CD4-positive, alpha-beta T cell treated with Interleukin-15 for 1 hour (primary cell): ENCODE measurements around the gene SIN3B.
"Not testable (repeated sequence)": the region's sequence is repeated elsewhere in the genome, so short reads cannot be mapped to it uniquely, and the experiment has no call there.

ENCODE experiments used
- DNase-seq: peaks from one replicate; pipeline ENCODE4 v3.0.0-alpha.2; 2020

Gene SIN3B

DNA sequence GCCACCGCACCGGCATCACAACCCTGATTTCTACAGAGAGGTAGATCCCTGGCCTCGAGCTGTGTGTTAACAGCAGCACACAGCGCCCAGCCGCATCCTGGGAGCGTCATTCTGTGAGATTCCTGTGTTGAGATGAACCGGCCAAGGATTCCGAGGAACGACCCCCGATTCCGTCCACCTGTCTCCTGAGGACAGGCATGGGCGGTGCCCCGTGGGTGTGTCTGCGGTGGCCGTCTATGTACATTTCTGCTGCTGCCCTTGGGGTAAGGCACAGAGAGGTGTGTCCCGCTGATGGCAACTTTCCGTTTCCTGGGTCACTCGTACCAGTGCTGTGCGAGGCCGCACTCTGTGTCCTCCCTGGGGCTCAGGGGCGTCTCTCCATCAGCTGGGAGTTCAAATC is 43.5 kb downstream of the SIN3B start:
- DNase-seq: no peak

GRCh38 chr19:16873594-16873993 is 44.4 kb downstream of the SIN3B start:
- no peak for DNase-seq

DNA sequence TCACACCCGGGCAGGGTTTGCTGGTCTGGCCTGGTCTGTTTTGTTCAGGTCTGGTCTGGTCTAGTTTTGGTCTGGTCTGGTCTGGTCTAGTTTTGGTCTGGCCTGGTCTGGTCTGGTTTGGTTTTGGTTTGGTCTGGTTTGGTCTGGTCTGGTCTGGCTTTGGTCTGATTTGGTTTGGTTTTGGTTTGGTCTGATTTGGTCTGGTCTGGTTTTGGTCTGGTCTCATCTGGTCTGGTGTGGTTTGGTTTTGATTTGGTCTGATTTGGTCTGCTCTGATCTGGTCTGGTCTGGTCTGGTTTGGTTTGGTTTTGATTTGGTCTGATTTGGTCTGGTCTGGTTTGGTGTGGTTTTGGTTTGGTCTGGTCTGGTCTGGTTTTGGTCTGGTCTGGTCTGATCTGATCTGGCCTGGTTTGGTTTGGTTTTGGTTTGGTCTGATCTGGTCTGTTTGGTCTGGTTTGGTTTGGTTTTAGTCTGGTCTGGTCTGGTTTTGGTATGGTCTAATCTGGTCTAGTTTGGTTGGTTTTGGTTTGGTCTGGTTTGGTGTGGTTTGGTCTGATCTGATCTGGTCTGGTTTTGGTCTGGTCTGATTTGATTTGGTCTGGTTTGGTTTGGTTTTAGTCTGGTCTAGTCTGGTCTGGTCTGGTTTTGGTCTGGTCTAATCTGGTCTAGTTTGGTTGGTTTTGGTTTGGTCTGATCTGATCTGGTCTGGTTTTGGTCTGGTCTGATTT is 45.2 kb downstream of the SIN3B start:
- DNase-seq: no peak

- DNase-seq: not testable (repeated sequence)
These were observed 45.7 kb downstream of the SIN3B start for GRCh38 chr19:16874978-16875299.

DNA sequence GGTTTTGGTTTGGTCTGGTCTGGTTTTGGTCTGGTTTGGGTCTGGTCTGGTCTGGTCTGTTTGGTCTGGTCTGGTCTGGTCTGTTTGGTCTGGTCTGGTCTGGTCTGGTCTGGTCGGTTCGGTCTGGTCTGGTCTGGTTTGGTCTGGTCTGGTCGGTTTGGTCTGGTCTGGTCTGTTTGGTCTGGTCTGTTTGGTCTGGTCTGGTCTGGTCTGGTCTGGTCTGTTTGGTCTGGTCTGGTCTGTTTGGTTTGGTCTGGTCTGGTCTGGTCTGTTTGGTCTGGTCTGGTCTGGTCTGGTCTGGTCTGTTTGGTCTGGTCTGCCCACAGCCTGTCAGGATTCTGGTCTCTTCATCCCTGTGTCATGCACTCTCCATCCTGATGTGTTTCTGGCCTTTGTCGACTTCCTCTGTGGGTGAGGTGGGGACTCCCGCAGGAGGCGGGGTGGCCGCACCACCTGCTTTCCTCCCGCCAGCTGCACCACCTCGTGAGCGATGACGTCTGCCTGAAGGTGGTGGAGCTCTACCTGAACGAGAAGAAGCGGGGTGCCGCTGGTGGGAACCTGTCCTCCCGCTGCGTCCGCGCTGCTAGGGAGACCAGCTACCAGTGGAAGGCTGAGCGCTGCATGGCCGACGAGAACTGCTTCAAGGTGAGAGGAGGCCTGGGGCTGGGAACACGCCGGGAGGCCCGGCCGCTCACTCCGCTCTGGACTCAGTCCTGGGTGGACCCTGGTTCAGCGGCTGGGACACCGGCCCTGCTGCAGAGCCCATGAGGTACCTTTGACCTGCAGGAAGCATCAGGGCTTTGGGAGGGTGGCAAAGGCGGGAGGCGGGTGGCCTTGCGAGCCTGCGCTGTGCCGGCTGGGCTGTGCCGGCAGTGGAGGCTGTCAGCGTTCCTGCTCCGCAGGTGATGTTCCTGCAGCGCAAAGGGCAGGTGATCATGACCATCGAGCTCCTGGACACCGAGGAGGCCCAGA is 46.7 kb downstream of the SIN3B start:
- DNase-seq: peak; percentile 32

DNA sequence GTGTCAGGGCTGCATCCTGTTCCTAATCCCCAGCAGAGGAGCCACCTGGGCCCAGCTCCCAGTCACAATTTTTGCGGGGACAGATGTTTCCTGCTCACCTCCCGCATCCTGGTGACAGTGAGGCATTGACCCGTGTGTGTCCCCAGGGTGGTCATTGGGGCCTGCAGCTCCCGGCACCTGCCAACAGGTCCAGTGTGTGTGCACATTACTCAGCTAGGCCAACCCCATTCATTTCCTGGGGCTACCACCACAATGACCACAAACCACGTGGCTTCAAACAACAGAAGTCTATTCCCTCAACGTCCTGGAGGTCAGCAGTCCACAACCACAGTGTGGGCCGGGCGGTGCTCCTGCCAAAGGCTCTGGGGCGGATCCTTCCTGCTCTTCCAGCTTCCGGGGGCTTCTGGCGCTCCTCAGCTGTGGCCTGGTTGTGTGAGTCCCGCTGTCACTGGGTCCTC is 47.7 kb downstream of the SIN3B start:
- no peak for DNase-seq

GRCh38 chr19:16877581-16877980 is 48.4 kb downstream of the SIN3B start:
- DNase-seq: no peak

- no peak for DNase-seq
These were observed 49.2 kb downstream of the SIN3B start for GRCh38 chr19:16878181-16878965.

DNA sequence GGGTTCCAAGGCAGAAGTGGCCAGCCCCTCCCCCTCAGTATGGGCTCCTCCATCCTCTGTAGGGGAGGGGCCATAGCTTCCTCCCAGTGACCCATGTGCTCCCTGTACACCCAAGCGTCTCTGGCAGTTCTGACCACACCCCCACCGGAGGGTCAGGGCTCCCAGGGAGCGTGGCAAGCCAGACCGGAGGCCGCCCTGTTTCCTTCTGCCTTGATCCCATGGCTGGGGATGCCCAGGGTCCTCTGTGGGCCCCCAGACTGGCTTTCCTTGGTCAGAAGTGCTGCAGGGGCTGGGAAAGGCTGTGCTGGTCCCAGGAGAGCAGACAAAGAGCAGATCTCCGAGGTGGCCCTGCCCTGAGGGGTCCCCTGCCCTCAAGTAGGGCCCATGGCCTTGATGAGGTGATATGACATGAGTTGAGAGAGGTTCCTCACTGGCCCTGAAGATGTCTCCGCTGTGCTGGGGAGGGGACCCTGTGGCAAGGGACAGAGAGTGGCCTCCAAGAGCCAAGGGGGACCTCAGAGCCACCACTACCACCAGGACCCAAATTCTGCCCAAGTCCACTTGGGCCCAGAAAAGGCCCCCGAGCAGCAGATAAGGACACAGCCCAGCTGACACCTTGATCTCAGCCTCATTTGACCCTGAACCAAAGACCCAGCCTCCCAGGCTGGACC is 51.8 kb downstream of the SIN3B start:
- DNase-seq: no peak

GRCh38 chr19:16882146-16882545 is 52.9 kb downstream of the SIN3B start:
- DNase-seq: no peak

GRCh38 chr19:16883522-16883921 is 54.3 kb downstream of the SIN3B start:
- DNase-seq: no peak

DNA sequence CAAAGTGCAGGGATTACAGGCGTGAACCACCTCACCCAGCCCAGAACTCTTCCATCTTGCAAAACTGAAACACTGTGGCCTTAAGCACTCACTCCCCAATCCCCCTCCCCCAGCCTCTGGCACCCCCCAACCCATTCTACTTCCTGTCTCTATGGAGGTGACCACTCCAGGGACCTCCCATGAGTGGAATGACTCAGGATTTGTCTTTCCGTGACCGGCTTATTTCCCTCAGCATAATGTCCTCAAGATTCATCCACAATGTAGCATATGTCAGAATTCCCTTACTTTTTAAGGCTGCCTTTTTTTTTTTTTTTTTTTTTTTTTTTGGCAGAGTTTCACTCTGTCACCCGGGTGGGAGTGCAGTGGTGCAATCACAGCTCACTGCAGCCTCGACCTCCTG is 56.0 kb downstream of the SIN3B start:
- no peak for DNase-seq

DNA sequence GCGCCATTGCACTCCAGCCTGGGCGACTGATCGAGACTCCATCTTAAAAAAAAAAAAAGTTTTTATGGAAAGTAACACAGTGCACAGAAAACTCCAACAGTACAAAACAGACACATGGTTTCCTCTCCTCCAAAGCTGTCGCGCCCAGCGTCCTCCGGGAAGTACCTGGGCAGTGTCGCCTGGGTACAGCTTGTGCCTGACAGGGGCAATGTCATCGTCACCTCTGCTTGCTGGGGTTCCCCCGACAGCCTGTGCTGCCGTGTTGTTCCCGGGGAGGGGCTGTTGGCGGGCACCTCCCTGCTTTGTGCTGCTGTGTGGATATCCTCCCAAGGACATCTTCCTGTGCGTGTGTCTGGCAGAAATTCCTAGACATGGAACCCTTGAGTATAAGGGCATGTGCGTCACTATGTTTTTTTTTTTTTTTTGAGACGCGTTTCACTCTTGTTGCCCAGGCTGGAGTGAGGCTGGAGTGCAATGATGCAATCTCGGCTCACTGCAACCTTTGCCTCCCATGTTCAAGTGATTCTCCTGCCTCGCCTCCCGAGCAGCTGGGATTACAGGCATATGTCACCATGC is 57.2 kb downstream of the SIN3B start:
- DNase-seq: no peak

GRCh38 chr19:16887353-16888265 is 58.4 kb downstream of the SIN3B start:
- DNase-seq: no peak

DNA sequence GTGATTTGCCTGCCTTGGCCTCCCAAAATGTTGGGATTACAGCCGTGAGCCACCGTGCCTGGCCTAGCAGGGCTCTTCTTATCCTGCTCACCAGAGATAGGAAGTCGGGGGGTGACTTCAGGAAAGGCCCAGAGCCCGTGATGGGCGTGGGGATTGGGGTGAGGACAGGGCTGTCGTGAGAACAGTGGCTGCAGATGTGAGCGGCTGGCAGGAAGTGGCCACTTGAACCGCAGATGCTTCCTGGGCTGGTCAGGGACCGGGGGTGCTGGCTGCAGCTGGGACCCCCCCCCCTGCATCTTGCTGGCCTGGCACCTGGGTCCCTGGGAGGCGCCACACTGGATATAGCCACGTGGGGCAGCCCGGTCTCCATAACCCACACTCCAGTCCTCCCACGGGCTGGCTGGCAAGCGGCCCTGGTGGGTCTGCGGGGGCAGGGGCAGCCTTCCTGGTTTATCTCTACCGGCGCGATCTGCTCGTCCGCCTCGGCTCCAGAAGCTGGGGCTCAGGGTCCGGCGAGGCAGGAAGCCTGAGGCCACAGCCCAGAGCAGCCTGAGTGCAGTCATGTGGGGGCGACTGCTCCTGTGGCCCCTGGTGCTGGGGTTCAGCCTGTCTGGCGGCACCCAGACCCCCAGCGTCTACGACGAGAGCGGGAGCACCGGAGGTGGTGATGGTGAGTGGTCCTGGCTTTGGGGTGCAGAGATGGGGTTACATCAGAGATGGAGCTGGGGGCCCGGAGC is 59.6 kb downstream of the SIN3B start, which contains the start of gene F2RL3:
F2RL3 (plus strand) TSS at position 371 of the 737 bp plus-strand sequence; CDS start at position 562, 191 bp downstream.
- DNase-seq: no peak

- no peak for DNase-seq
These were observed 60.2 kb downstream of the SIN3B start for GRCh38 chr19:16889366-16889882.

- DNase-seq: no peak
These were observed 60.8 kb downstream of the SIN3B start for GRCh38 chr19:16889883-16890460.

- DNase-seq: no peak
These were observed 61.4 kb downstream of the SIN3B start for GRCh38 chr19:16890461-16891184.
